ENCODE results near the gene CYP20A1.
A peak's percentile ranks its signal among the peaks of the same experiment; 100 is the strongest.

Gene CYP20A1

DNA sequence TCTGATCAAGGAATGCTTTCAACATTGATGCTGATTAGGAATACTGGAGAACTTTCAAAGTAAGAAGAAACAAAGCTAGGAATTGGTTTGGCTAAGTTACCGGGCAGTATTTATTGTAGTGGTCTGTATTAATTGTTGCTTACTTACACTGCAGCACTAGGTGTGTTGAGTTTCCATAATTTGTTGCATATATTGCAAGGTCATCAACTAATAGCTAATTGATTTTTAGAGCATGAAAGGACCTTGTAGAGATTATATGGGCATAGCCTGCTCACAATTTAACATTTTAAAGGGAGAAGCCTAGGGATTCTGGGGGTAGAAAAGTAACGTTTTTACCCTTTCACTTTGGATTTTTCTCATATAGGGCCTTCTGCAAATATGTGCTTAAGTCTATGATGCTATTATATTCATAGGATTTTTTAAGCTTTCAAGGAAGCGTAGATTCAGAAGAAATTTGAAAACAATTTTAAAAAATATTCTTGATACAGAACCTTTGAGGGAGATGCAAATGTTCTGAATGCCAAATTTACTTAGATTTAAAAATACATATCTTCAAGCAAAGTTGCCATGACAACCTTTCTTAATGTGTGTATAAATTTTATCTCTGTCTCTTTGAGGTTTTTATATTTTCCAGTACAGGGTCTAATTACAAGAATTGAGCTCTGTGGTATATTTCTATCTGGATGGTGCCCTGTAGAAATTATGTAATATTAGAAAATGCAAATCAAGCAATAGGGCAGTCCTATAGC lies 72.0 kb downstream of the CYP20A1 start:
- H3K4me2 ChIP-seq (ENCODE audit: low read depth, low read length, poor library complexity, severe bottlenecking): no peak overlapping the region
- no peak overlapping the region for H3K9ac ChIP-seq (ENCODE audit: low read depth, low read length, poor library complexity, severe bottlenecking)
- H3K9me2 ChIP-seq (replicated peaks; ENCODE audit: low read depth, low read length): no peaks in the 10 kb centered on the region
- no peaks in the 10 kb centered on the region for H3K36me3 ChIP-seq (ENCODE audit: insufficient read depth, low read length)
- no peak overlapping the region for H2AFZ ChIP-seq (ENCODE audit: low read length)
- no peaks in the 10 kb centered on the region for H3K27me3 ChIP-seq (ENCODE audit: insufficient read depth, low read length, poor library complexity, severe bottlenecking)
- no peak overlapping the region for H3K4me3 ChIP-seq (ENCODE audit: low read length, poor library complexity, severe bottlenecking)
- H3K79me2 ChIP-seq (ENCODE audit: insufficient read depth, low read length): no peaks in the 10 kb centered on the region
- TF ChIP-seq, protein P1, sequence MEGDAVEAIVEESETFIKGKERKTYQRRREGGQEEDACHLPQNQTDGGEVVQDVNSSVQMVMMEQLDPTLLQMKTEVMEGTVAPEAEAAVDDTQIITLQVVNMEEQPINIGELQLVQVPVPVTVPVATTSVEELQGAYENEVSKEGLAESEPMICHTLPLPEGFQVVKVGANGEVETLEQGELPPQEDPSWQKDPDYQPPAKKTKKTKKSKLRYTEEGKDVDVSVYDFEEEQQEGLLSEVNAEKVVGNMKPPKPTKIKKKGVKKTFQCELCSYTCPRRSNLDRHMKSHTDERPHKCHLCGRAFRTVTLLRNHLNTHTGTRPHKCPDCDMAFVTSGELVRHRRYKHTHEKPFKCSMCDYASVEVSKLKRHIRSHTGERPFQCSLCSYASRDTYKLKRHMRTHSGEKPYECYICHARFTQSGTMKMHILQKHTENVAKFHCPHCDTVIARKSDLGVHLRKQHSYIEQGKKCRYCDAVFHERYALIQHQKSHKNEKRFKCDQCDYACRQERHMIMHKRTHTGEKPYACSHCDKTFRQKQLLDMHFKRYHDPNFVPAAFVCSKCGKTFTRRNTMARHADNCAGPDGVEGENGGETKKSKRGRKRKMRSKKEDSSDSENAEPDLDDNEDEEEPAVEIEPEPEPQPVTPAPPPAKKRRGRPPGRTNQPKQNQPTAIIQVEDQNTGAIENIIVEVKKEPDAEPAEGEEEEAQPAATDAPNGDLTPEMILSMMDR (conservative IDR thresholded peaks at IDR 0.05; ENCODE audit: low read length): no peak
- no peak for TF ChIP-seq EZH2phosphoT487 (IDR thresholded peaks at IDR 0.05; ENCODE audit: borderline replicate concordance)
- H4K20me1 ChIP-seq (ENCODE audit: insufficient read depth, low read length, poor library complexity, severe bottlenecking): no peaks in the 10 kb centered on the region
- H3F3A ChIP-seq (ENCODE audit: low read depth): no peaks in the 10 kb centered on the region
- H3K4me1 ChIP-seq (ENCODE audit: insufficient read depth, low read length, poor library complexity, severe bottlenecking): no peaks in the 10 kb centered on the region
- H3K9me3 ChIP-seq (ENCODE audit: insufficient read depth, low read depth, low read length): no peaks in the 10 kb centered on the region

DNA sequence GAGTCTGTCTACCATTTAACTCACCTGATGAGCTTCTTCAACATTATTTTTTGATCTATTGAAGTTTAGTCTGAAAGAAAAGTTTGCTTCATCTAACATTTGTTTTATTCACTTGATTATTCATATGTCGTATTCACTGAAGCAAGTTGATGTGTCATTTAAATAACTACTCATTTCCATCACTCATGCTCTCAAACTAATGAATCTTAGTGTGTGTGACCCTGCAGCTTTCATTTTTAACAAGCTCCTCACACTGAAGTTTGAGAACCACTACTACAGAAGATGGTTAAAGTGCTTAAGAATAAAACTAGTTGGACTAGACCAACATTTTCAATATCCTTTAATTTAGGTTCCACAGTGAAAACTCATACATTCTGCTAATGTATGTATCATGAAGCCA lies 87.5 kb downstream of the CYP20A1 start:
- Histone ChIP-seq H3K4me2 (ENCODE audit: low read depth, low read length, poor library complexity, severe bottlenecking) (no peak overlapping the region), H3K36me3 (ENCODE audit: insufficient read depth, low read length) (no peaks in the 10 kb centered on the region), H3K4me1 (ENCODE audit: insufficient read depth, low read length, poor library complexity, severe bottlenecking) (peaks cover 25% of the 10 kb centered on the region), H4K20me1 (ENCODE audit: insufficient read depth, low read length, poor library complexity, severe bottlenecking) (peaks cover 22% of the 10 kb centered on the region), H3K9me2 (replicated peaks; ENCODE audit: low read depth, low read length) (no peaks in the 10 kb centered on the region), H3F3A (ENCODE audit: low read depth) (peaks cover 3% of the 10 kb centered on the region), H2AFZ (ENCODE audit: low read length) (no peak overlapping the region), H3K27me3 (ENCODE audit: insufficient read depth, low read length, poor library complexity, severe bottlenecking) (peaks cover 5% of the 10 kb centered on the region), H3K79me2 (ENCODE audit: insufficient read depth, low read length) (peaks cover 31% of the 10 kb centered on the region), H3K4me3 (ENCODE audit: low read length, poor library complexity, severe bottlenecking) (no peak overlapping the region), H3K9ac (ENCODE audit: low read depth, low read length, poor library complexity, severe bottlenecking) (no peak overlapping the region), H3K9me3 (ENCODE audit: insufficient read depth, low read depth, low read length) (no peaks in the 10 kb centered on the region)
- TF ChIP-seq, protein P1 (conservative IDR thresholded peaks at IDR 0.05; ENCODE audit: low read length): no peak
- TF ChIP-seq EZH2phosphoT487 (IDR thresholded peaks at IDR 0.05; ENCODE audit: borderline replicate concordance): no peak

DNA sequence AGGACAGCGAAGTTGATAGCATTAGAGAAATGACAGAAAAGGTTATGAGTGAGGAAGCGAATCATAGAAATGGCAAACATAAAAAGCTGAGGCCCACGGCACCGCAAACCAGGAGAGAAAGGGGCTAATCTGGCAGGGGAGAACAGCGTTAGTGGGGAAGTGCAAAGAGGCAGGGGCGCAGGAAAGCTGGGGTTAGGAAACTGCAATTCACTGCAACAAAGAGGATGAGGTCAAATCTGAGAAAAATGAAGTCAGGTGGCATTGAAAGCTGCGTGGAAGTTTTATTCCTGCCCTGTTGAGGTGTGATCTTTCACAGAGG lies 88.7 kb downstream of the CYP20A1 start:
- peak overlapping the region; percentile 87 for H3K4me3 ChIP-seq (ENCODE audit: low read length, poor library complexity, severe bottlenecking)
- no peaks in the 10 kb centered on the region for H3K36me3 ChIP-seq (ENCODE audit: insufficient read depth, low read length)
- peaks cover 43% of the 10 kb centered on the region for H3K79me2 ChIP-seq (ENCODE audit: insufficient read depth, low read length)
- no peaks in the 10 kb centered on the region for H3K9me3 ChIP-seq (ENCODE audit: insufficient read depth, low read depth, low read length)
- H3K4me2 ChIP-seq (ENCODE audit: low read depth, low read length, poor library complexity, severe bottlenecking): peak overlapping the region; percentile 87
- peaks cover 27% of the 10 kb centered on the region for H3K4me1 ChIP-seq (ENCODE audit: insufficient read depth, low read length, poor library complexity, severe bottlenecking)
- peak overlapping the region; percentile 87 for H3K9ac ChIP-seq (ENCODE audit: low read depth, low read length, poor library complexity, severe bottlenecking)
- H3K27me3 ChIP-seq (ENCODE audit: insufficient read depth, low read length, poor library complexity, severe bottlenecking): peaks cover 5% of the 10 kb centered on the region
- H4K20me1 ChIP-seq (ENCODE audit: insufficient read depth, low read length, poor library complexity, severe bottlenecking): peaks cover 26% of the 10 kb centered on the region
- peak overlapping the region; percentile 99 for H2AFZ ChIP-seq (ENCODE audit: low read length)
- no peaks in the 10 kb centered on the region for H3K9me2 ChIP-seq (replicated peaks; ENCODE audit: low read depth, low read length)
- peaks cover 3% of the 10 kb centered on the region for H3F3A ChIP-seq (ENCODE audit: low read depth)
- no peak for TF ChIP-seq EZH2phosphoT487 (IDR thresholded peaks at IDR 0.05; ENCODE audit: borderline replicate concordance)
- TF ChIP-seq, protein P1 (conservative IDR thresholded peaks at IDR 0.05; ENCODE audit: low read length): no peak

All from Loucy (cell line).